GM19351 (cell line): Measurements from ENCODE around the gene PLAAT3.
"Not testable (repeated sequence)": the region's sequence is repeated elsewhere in the genome, so short reads cannot be mapped to it uniquely, and the experiment has no call there.

ENCODE experiments used
- ATAC-seq: cut with Tn5 transposase; IDR thresholded peaks from one replicate; pipeline ENCODE4 v1.9.1; 2021; ENCODE audit warnings: mild to moderate bottlenecking, moderate library complexity; ENCODE audit not compliant: unreplicated experiment

The PLAAT3 gene

GRCh38 chr11:63609536-63609935 lies 4.7 kb downstream of the PLAAT3 start:
- no peak for ATAC-seq

GRCh38 chr11:63608353-63609345 lies 5.6 kb downstream of the PLAAT3 start:
- no peak for ATAC-seq

DNA sequence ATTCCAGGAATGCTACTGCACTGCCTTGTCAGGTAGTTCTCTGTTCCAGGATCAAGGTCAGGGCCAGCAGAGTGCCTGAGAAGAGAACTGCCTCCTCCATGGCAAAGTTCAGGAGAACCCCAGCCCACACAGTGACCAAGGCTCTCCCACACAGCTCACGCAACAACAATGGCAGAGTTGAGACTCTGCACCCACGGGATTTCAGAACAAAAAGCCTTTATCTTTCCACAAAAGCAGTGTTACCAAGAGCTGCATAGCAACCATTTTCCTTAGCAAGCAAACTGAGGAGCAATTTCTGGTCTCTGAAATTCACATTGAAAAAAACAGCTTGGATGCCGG lies 11.1 kb downstream of the PLAAT3 start:
- ATAC-seq: no peak

- not testable (repeated sequence) for ATAC-seq
Observed at GRCh38 chr11:63602290-63603179, 11.7 kb downstream of the PLAAT3 start.

DNA sequence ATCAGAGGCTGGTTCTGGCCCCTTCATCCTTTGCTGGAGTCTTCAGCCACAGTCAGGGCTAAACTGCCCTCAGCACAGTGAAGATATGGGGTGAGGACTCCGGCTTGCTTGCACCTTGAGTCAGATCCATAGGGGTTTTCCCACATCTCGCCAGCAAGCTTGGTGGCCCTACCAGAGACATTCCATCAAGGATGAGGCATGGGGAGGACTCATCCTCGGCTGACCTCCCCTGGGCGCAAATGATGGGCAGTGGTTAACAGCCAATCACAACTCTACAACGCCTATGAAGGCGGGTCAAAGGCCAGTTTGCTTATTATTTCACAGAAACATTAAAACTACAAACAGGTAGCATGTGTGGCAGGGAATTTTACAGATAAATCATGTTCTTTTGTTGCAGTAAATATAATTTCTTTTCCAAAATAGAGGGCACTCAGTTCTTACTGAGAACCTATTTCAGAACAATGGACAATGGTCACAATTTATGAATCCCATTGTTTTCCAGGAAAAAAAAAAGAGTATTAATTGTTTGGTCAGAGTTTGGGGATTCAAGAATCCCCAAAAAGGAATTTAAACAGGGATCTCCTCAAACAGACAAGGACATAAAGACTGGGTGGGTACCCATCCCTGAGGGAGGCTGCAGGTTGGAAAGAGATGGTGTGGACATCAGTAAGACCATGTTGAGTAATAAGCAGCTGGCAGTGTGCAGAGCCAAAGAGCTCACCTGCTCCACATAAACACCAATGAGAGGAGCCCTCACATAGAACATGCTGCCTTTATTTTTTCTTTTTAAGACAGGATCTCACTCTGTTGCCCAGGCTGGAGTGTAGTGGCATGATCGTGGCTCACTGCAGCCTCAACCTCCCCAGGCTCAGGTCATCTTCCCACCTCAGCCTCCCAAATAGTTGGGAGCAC lies 14.8 kb downstream of the PLAAT3 start:
- no peak for ATAC-seq

DNA sequence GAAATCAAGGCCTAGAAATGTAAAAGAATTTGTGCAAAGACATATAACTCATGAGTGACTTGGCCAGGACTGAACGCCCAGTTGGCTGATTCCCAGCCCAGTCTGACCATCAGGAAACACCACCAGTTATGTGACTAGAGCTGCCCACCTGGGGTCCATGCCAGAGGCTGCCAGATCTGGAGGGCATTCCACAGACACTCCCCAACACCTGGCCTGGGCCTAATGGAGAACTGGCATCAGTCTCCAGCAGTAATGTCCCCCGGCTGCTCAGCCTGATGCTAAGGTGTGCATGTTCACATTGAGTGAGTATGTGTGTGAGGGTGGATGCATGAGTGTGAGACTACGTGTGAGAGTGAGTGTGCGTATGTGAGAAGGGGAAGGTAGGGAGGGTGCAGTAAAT lies 15.7 kb downstream of the PLAAT3 start:
- no peak for ATAC-seq

DNA sequence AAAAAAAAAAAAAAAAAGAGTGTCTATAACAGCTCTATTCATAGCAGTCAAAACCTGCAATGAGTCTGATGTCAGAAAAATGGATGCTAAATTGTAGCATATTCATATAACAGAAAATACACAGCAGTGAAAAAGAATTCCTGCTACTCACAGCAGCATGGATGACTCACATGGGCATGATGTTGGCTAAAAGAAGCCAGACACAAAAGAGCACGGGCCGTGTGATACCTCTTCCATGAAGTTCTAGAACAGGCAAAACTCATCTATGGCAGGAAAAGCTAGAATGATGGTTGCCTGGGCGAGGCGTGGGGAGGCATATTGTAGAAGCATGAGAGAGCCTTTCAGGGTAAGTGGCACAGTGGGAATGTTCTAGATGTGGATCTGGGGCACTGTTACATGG lies 18.9 kb downstream of the PLAAT3 start:
- no peak for ATAC-seq

GRCh38 chr11:63592975-63593395 lies 21.2 kb downstream of the PLAAT3 start:
- ATAC-seq: no peak

DNA sequence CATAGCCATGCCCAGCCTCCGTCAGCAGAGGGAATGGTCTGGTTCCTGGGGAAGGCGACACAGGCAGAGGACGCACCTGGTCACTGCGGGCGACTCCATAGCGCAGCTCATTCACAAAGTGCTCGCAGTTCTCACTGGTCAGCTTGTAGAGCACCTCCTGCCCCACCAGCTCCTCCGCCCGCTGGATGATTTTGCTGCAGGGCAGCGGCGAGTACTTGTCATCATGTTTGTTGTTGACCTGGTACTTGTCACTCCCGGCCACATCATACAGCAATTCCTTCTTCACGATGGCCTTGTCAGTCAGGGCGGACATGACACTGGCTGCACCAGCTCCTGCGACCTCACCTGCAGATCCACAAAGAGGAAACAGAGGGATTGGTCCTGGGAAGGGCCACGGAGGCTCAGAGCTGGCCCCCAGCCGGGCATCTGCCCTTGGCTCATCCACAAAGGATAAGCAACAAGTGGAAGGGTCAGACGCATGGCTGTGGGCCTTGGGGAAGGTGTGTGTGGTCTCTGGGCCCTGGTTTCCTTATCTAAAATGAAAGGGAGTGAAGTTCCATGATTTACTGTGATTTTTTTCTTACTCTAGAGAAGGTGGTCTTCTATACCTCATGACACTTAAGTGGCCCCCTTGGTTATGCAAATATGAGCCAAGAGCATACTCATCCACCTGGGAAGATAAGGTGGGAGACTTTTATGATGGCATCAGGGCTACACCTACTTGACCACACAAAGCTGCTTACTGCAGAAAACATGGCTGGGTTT lies 24.0 kb downstream of the PLAAT3 start:
- no peak for ATAC-seq

- no peak for ATAC-seq
Observed at GRCh38 chr11:63589000-63589399, 25.2 kb downstream of the PLAAT3 start.

DNA sequence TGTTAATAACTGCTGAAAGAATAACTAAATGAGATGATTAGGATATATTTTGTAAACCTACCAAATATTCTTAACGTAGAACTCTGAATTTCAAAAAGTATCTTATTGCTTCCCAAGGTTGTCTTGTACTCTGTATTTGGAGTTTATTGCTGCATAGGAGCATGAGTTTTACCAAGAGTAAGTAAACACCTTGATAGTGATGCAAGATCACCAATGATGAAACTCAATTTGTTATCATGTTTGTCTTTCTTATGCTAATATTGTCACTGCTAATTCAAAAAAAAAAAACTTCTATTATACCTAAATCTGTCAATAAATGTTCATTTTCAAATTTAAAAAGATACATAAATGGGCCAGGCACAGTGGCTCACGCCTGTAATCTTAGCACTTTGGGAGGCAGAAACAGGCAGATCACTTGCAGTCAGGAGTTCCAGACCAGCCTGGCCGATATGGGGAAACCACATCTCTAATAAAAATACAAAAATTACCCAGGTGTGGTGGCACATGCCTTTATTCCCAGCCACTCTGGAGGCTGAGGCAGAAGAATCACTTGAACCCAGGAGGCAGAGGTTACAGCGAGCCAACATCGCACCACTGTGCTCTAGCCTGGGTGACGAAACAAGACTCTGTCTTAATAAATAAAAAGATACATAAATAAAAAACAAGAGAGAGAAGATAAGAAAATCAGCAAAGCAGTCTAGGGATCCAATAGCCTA lies 27.6 kb downstream of the PLAAT3 start:
- ATAC-seq: no peak

GRCh38 chr11:63583357-63583677 lies 30.9 kb downstream of the PLAAT3 start:
- no peak for ATAC-seq

GRCh38 chr11:63581224-63581623 lies 33.0 kb downstream of the PLAAT3 start:
- not testable (repeated sequence) for ATAC-seq

DNA sequence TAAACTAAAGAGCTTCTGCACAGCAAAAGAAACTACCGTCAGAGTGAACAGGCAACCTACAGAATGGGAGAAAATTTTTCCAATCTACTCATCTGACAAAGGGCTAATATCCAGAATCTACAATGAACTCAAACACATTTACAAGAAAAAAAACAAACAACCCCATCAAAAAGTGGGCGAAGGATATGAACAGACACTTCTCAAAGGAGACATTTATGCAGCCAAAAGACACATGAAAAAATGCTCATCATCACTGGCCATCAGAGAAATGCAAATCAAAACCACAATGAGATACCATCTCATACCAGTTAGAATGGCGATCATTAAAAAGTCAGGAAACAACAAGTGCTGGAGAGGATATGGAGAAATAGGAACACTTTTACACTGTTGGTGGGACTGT lies 35.4 kb downstream of the PLAAT3 start:
- ATAC-seq: not testable (repeated sequence)

- no peak for ATAC-seq
Observed at GRCh38 chr11:63574856-63575602, 39.2 kb downstream of the PLAAT3 start.

DNA sequence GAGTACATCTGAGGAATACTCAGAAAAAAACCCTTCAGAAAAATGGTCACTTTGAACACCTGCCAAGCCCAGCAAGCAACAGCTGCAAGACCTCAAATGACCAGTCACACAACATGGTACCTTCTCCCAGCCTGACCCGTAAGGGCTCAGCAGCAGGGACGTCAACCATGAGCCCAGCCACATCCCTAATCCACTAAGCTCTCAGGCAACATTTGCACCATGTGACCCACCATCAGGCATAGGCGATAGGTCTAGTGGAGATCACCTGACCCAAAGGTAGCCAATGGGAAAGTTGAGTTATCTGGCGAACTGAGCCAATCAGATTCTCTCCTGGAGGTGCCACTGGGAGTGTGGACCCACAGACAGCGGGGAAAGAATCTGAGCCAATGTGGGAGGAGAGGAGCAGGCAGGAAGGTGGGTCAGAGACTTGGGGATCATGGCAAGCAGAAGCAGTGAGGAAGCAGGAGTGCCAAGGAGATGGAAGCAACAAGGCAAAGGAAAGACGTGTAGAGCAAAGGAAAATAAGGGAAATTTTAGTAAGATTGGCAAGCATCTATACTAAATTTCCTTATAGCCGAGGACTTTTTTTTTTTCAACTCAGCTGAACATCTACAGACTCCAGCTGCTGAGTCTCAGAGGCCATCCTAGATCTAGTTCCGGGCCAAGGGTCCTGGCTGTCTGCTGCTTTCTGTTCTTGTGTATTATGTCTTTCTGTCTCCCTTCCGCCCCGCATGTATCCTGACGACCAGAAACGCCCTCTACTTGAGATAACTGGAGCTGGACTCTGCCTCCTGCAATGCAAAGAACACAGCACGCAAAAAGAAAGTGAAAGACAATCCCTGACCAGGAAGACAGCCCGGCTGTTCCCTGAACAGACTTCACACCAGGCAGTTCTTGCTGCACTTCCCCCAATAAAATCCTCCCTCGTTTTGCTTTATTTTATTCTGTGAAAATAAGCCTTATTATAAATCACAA lies 40.1 kb downstream of the PLAAT3 start:
- no peak for ATAC-seq

GRCh38 chr11:63572026-63572688 lies 42.1 kb downstream of the PLAAT3 start:
- ATAC-seq: no peak
